Fibroblast of lung (primary cell): ENCODE data around the gene FNDC3A. TPM values are rescaled to one million over a fixed set of nuclear protein-coding genes. Genes with fewer than 3 reads are reported as not detected.
A peak's percentile ranks its signal among the peaks of the same experiment; 100 is the strongest.

Experiments used
- DNase-seq, 2 donors: peaks; one replicate each; pipeline versions ENCODE4 v3.0.0 to v3.0.0-alpha.2; 2010; ENCODE audit warnings: low read depth in 2 of 2
- H2AFZ ChIP-seq: 2 replicates; pipeline ENCODE4 v1.5.1; 2012; ENCODE audit warnings: low read length, control low read depth, inconsistent platforms
- H3K27ac ChIP-seq: 2 replicates; pipeline ENCODE4 v1.5.1; 2011; ENCODE audit warnings: low read length, control low read depth; ENCODE audit not compliant: insufficient read depth
- H3K27me3 ChIP-seq: 2 replicates; pipeline ENCODE4 v1.5.1; 2011; ENCODE audit warnings: mild to moderate bottlenecking, low read length; ENCODE audit not compliant: control insufficient read depth, insufficient read depth
- H3K36me3 ChIP-seq: 2 replicates; pipeline ENCODE4 v1.5.1; 2011; ENCODE audit warnings: low read length; ENCODE audit not compliant: control insufficient read depth, insufficient read depth
- H3K4me1 ChIP-seq: 2 replicates; pipeline ENCODE4 v1.5.1; 2011; ENCODE audit warnings: low read length; ENCODE audit not compliant: control insufficient read depth, insufficient read depth; ENCODE audit errors: extremely low read depth
- H3K4me2 ChIP-seq: 2 replicates; pipeline ENCODE4 v1.5.1; 2011; ENCODE audit warnings: low read length, control low read depth; ENCODE audit not compliant: insufficient read depth; ENCODE audit errors: extremely low read depth
- H3K4me3 ChIP-seq, 4 experiments: fragments of 200-600 bp in 1 of 4; sonication (generic) in 1 of 4; replicated peaks in 1 of 4; 2 replicates each; pipeline ENCODE4 v1.5.1; 2011 to 2016; ENCODE audit warnings: low read length in 4 of 4, low read depth in 3 of 4, mild to moderate bottlenecking in 3 of 4, control low read depth in 2 of 4, inconsistent platforms in 1 of 4, mixed read lengths in 1 of 4; ENCODE audit not compliant: insufficient read depth in 1 of 4; ENCODE audit errors: control extremely low read depth in 1 of 4
- H3K79me2 ChIP-seq: 2 replicates; pipeline ENCODE4 v1.5.1; 2012; ENCODE audit warnings: mild to moderate bottlenecking, low read length, inconsistent platforms; ENCODE audit not compliant: control insufficient read depth, insufficient read depth
- H3K9ac ChIP-seq: 2 replicates; pipeline ENCODE4 v1.5.1; 2011; ENCODE audit warnings: mild to moderate bottlenecking, low read length, control low read depth; ENCODE audit not compliant: insufficient read depth
- H3K9me3 ChIP-seq: 2 replicates; pipeline ENCODE4 v1.5.1; 2012; ENCODE audit warnings: low read depth, low read length; ENCODE audit not compliant: control insufficient read depth, insufficient read depth
- H4K20me1 ChIP-seq: 2 replicates; pipeline ENCODE4 v1.5.1; 2011; ENCODE audit warnings: low read length; ENCODE audit not compliant: control insufficient read depth, insufficient read depth; ENCODE audit errors: extremely low read depth
- EZH2 ChIP-seq: IDR thresholded peaks from 2 replicates; pipeline ENCODE4 v1.5.1; 2012; ENCODE audit warnings: low read length, control low read depth, mild to moderate bottlenecking; ENCODE audit errors: missing control alignments
- polyA plus RNA-seq, 2 donors: library from polyadenylated mRNA; depleted of rRNA in 1 of 2; stranded (reverse) in 1 of 2; unstranded in 1 of 2; fragments of >200 nt; gene quantifications; 2 replicates each; pipeline ENCODE4 v1.2.1, GENCODE V29; 2011 to 2012; ENCODE audit warnings: missing spikeins in 1 of 2
- total RNA-seq: library from RNA; depleted of rRNA; stranded (reverse); fragments of >200 nt; gene quantifications from 2 replicates; pipeline ENCODE4 v1.2.1, GENCODE V29; 2014
- TF ChIP-seq, protein P1 (sequence below), 2 donors: IDR thresholded peaks in 1 of 2; conservative IDR thresholded peaks in 1 of 2; 1 replicate in 1 of 2; 2 replicates in 1 of 2; pipeline ENCODE4 v1.5.1; 2011 to 2012; ENCODE audit warnings: low read length in 2 of 2, control low read depth in 1 of 2, inconsistent platforms in 1 of 2, low read depth in 1 of 2, mild to moderate bottlenecking in 1 of 2

Gene FNDC3A
- total and polyA plus RNA-seq, 2 donors (not counting 1 experiment from before 2014, with no cell fraction given), result 44.7 to 79.4 TPM

DNA sequence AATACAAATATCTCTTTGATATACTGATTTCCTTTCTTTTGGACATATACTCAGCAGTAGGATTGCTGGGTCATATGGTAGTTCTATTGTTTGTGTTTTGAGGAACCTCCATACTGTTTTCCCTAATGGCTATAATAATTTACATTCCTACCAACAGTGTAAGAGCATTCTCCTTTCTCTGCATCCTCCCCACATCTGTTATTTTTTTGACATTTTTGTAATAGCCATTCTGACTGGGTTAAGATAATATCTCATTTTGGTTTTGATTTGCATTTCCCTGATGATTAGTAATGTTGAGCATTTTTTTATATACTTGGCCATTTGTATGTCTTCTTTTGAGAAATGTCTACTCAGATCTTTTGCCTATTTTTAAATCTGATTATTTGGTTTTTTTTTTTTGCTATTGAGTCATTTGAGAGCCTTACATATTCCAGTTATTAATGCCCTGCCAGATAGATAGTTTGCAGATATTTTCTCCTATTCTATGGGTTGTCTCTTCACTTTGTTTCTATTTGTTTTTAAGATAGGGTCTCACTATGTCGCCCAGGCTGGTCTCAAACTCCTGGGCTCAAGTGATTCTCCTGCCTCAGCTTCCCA lies 95.7 kb downstream of the FNDC3A start:
- no peak for TF ChIP-seq EZH2
- TF ChIP-seq, protein P1, sequence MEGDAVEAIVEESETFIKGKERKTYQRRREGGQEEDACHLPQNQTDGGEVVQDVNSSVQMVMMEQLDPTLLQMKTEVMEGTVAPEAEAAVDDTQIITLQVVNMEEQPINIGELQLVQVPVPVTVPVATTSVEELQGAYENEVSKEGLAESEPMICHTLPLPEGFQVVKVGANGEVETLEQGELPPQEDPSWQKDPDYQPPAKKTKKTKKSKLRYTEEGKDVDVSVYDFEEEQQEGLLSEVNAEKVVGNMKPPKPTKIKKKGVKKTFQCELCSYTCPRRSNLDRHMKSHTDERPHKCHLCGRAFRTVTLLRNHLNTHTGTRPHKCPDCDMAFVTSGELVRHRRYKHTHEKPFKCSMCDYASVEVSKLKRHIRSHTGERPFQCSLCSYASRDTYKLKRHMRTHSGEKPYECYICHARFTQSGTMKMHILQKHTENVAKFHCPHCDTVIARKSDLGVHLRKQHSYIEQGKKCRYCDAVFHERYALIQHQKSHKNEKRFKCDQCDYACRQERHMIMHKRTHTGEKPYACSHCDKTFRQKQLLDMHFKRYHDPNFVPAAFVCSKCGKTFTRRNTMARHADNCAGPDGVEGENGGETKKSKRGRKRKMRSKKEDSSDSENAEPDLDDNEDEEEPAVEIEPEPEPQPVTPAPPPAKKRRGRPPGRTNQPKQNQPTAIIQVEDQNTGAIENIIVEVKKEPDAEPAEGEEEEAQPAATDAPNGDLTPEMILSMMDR (conservative IDR thresholded peaks at IDR 0.05 in 1 of 2, IDR thresholded peaks at IDR 0.05 in 1 of 2; ENCODE audit: low read depth in 1 of 2, low read length in 2 of 2), result no peak
- Histone ChIP-seq H4K20me1 (no peaks in the 10 kb centered on the region), H3K27ac (no peak overlapping the region), H3K9me3 (no peaks in the 10 kb centered on the region), H3K9ac (no peak overlapping the region), H3K4me1 (no peaks in the 10 kb centered on the region), H2AFZ (no peak overlapping the region), H3K27me3 (no peaks in the 10 kb centered on the region), H3K4me3 (no peak overlapping the region), H3K4me2 (no peak overlapping the region), H3K36me3 (no peaks in the 10 kb centered on the region), H3K79me2 (no peaks in the 10 kb centered on the region)
- peak in 1 of 2 donors; percentile 55 for DNase-seq

- Histone ChIP-seq H3K4me2 (no peak overlapping the region), H3K36me3 (no peaks in the 10 kb centered on the region), H3K27ac (no peak overlapping the region), H3K79me2 (no peaks in the 10 kb centered on the region), H3K9ac (no peak overlapping the region), H3K4me1 (peaks cover 2% of the 10 kb centered on the region), H3K27me3 (no peaks in the 10 kb centered on the region), H3K4me3 (no peak overlapping the region), H4K20me1 (no peaks in the 10 kb centered on the region), H2AFZ (no peak overlapping the region), H3K9me3 (no peaks in the 10 kb centered on the region)
- peak; percentile 65 to 89 for DNase-seq
- TF ChIP-seq, protein P1 (conservative IDR thresholded peaks at IDR 0.05 in 1 of 2, IDR thresholded peaks at IDR 0.05 in 1 of 2; ENCODE audit: low read depth in 1 of 2, low read length in 2 of 2), result no peak
- TF ChIP-seq EZH2, result no peak
Observed at GRCh38 chr13:49082653-49083536, 107.2 kb downstream of the FNDC3A start.

GRCh38 chr13:49084961-49085360 lies 109.2 kb downstream of the FNDC3A start:
- H3K79me2 ChIP-seq, result no peaks in the 10 kb centered on the region

More at GRCh38 chr13:49084961-49085360, 109.2 kb downstream of the FNDC3A start:
- H2AFZ ChIP-seq, result no peak overlapping the region
- no peak overlapping the region for H3K4me3 ChIP-seq
- H3K4me1 ChIP-seq, result peaks cover 2% of the 10 kb centered on the region
- TF ChIP-seq EZH2, result no peak
- TF ChIP-seq, protein P1 (conservative IDR thresholded peaks at IDR 0.05 in 1 of 2, IDR thresholded peaks at IDR 0.05 in 1 of 2; ENCODE audit: low read depth in 1 of 2, low read length in 2 of 2), result no peak
- no peaks in the 10 kb centered on the region for H3K27me3 ChIP-seq
- DNase-seq, result peak in 1 of 2 donors; percentile 21
- no peaks in the 10 kb centered on the region for H4K20me1 ChIP-seq
- no peak overlapping the region for H3K4me2 ChIP-seq
- no peaks in the 10 kb centered on the region for H3K9me3 ChIP-seq
- H3K9ac ChIP-seq, result no peak overlapping the region
- H3K36me3 ChIP-seq, result no peaks in the 10 kb centered on the region
- H3K27ac ChIP-seq, result no peak overlapping the region
